Measurements from ENCODE around the gene PITX2.

GRCh38 chr4:110635163-110635865 is 12.4 kb upstream of the PITX2 start:
- TF ChIP-seq POLR2A (IDR thresholded peaks at IDR 0.05), result no peak
- no peak for TF ChIP-seq CTCF (IDR thresholded peaks at IDR 0.05)
